ENCODE results near the gene NUCKS1.

Gene NUCKS1

DNA sequence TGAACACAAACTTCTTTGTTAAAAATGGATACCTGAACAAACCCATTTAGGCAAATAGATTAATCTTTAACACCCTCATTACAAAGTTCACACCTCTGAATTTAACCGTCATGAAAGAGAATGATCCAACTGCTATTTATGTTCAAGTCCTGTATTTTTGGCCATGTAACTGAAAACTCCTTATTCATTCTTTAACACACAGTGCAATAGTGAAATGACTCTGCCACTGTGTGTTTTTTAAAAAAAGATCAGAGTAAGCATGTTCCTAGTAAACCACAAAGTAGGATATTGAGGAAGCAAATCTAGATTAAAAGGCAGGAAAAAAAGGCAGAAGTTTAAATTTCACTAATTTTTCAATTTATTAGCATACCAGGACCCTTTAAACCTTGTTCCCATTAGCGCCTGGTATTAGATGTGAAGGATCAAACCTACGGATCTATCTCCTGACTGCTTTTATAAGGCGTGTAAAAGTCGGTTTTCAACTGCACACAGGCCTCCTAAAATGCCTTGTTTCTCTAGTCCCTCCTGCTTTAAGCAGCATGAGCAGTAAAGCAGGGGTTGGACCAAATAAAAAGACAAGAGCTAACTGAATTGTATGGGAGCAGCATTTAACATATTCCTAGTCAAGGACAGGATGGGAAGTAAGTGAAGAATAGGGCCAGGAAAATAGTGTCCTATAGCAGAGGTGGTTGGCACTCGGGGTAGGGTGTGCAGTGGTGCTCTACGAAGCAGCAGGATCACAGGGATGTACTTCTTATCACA, 33.4 kb downstream of the NUCKS1 start:
- Histone ChIP-seq H4K20me1 (ENCODE audit: insufficient read depth) (no peaks in the 10 kb centered on the region), H3K36me3 (ENCODE audit: insufficient read depth) (peaks cover 10% of the 10 kb centered on the region), H3K9ac (no peak overlapping the region), H2AFZ (ENCODE audit: low read depth) (no peak overlapping the region), H3K4me1 (ENCODE audit: low read depth, poor library complexity, severe bottlenecking) (peaks cover 4% of the 10 kb centered on the region), H3K27ac (no peak overlapping the region), H3K4me2 (no peak overlapping the region), H3K79me2 (ENCODE audit: insufficient read depth, low read depth) (no peaks in the 10 kb centered on the region), H3K4me3 (IDR thresholded peaks at IDR 0.05; ENCODE audit: insufficient read depth, low read depth, low read length) (no peak overlapping the region), H3K27me3 (ENCODE audit: insufficient read depth, low read depth) (no peaks in the 10 kb centered on the region)
- TF ChIP-seq, protein P1, sequence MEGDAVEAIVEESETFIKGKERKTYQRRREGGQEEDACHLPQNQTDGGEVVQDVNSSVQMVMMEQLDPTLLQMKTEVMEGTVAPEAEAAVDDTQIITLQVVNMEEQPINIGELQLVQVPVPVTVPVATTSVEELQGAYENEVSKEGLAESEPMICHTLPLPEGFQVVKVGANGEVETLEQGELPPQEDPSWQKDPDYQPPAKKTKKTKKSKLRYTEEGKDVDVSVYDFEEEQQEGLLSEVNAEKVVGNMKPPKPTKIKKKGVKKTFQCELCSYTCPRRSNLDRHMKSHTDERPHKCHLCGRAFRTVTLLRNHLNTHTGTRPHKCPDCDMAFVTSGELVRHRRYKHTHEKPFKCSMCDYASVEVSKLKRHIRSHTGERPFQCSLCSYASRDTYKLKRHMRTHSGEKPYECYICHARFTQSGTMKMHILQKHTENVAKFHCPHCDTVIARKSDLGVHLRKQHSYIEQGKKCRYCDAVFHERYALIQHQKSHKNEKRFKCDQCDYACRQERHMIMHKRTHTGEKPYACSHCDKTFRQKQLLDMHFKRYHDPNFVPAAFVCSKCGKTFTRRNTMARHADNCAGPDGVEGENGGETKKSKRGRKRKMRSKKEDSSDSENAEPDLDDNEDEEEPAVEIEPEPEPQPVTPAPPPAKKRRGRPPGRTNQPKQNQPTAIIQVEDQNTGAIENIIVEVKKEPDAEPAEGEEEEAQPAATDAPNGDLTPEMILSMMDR (conservative IDR thresholded peaks at IDR 0.05; ENCODE audit: low read depth, low read length), result no peak

DNA sequence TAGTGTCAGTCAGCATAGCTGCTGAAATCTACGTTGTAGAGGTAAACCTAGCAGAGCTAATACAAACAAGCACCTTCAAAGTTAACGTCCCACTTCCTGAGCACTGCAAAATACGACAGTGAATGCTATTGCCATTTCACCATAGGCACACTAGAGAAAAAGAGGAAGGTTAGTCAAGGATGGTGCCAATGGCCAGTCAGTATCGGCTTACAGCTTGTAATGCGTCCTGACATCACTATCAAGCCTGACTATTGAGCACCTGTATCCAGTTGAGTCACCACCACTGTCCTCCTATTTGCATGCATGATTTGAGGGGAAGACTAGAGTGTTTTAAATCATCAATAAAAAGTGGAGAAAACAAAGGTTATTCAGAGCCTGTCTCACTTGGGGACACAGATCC, 34.4 kb downstream of the NUCKS1 start:
- Histone ChIP-seq H3K27me3 (ENCODE audit: insufficient read depth, low read depth) (no peaks in the 10 kb centered on the region), H4K20me1 (ENCODE audit: insufficient read depth) (no peaks in the 10 kb centered on the region), H3K27ac (no peak overlapping the region), H3K4me2 (no peak overlapping the region), H3K9ac (no peak overlapping the region), H3K4me3 (IDR thresholded peaks at IDR 0.05; ENCODE audit: insufficient read depth, low read depth, low read length) (no peak overlapping the region), H3K4me1 (ENCODE audit: low read depth, poor library complexity, severe bottlenecking) (peaks cover 8% of the 10 kb centered on the region), H3K36me3 (ENCODE audit: insufficient read depth) (peaks cover 10% of the 10 kb centered on the region), H2AFZ (ENCODE audit: low read depth) (no peak overlapping the region), H3K79me2 (ENCODE audit: insufficient read depth, low read depth) (no peaks in the 10 kb centered on the region)
- TF ChIP-seq, protein P1 (conservative IDR thresholded peaks at IDR 0.05; ENCODE audit: low read depth, low read length), result no peak

DNA sequence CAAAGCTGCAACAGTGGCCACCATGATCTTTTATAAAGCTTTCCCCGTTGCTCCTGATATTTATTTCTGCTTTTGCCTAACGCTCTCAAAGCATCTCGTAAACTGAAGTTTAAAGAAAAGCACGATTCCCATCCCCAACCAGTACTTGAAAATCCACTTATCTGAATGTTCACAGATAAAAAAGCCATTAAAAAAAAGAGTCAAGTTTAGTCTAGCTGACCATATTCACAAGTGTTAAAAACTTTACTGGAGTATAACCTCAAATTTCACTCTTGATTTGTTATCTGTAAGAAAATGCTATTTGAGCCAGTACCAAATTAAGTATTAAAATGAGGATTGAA, 35.1 kb downstream of the NUCKS1 start:
- no peak overlapping the region for H3K27ac ChIP-seq

DNA sequence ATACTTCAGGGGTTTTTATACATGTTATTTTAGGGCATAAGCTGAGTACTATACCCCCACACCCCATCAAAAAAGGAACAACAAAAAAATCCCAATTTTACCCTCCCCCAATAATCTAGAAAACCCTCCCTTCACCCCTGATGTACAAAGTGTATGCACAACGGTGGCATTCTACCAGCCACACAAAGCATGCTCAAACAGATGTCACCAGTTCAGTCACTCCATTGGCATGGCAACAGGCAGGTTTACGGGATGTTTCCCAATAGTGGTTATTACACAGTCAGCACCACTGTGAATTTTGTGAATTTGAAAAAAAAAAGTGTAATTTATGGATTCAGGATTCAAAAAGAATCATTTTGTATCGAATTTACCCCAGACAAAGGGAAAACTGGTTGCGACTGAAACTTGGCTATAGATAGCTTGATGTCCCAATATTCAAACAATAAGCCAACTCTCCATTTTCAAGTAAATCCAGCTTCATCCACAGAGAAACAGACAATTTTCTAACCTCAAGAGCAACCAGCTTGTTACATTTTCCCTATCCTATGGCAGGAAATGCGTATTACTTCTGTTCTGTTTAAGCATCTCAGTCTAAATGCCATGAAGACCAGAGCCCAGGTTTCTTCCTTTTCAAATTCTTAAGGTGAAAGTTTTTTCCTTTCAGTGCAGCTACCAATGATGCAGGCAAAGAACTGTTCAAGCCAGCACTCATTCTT, 35.6 kb downstream of the NUCKS1 start:
- H4K20me1 ChIP-seq (ENCODE audit: insufficient read depth), result no peaks in the 10 kb centered on the region
- H3K4me3 ChIP-seq (IDR thresholded peaks at IDR 0.05; ENCODE audit: insufficient read depth, low read depth, low read length), result no peak overlapping the region
- H3K79me2 ChIP-seq (ENCODE audit: insufficient read depth, low read depth), result no peaks in the 10 kb centered on the region
- TF ChIP-seq, protein P1 (conservative IDR thresholded peaks at IDR 0.05; ENCODE audit: low read depth, low read length), result no peak
- no peak overlapping the region for H2AFZ ChIP-seq (ENCODE audit: low read depth)
- peaks cover 4% of the 10 kb centered on the region for H3K4me1 ChIP-seq (ENCODE audit: low read depth, poor library complexity, severe bottlenecking)
- H3K36me3 ChIP-seq (ENCODE audit: insufficient read depth), result peaks cover 7% of the 10 kb centered on the region
- H3K27me3 ChIP-seq (ENCODE audit: insufficient read depth, low read depth), result no peaks in the 10 kb centered on the region
- H3K9ac ChIP-seq, result no peak overlapping the region
- no peak overlapping the region for H3K27ac ChIP-seq
- H3K4me2 ChIP-seq, result no peak overlapping the region

More for the DNA sequence above, 35.1 kb downstream of the NUCKS1 start:
- TF ChIP-seq, protein P1 (conservative IDR thresholded peaks at IDR 0.05; ENCODE audit: low read depth, low read length), result no peak
- no peak overlapping the region for H3K9ac ChIP-seq
- no peaks in the 10 kb centered on the region for H3K79me2 ChIP-seq (ENCODE audit: insufficient read depth, low read depth)
- H3K4me1 ChIP-seq (ENCODE audit: low read depth, poor library complexity, severe bottlenecking), result peaks cover 4% of the 10 kb centered on the region
- no peaks in the 10 kb centered on the region for H4K20me1 ChIP-seq (ENCODE audit: insufficient read depth)
- H3K27me3 ChIP-seq (ENCODE audit: insufficient read depth, low read depth), result no peaks in the 10 kb centered on the region
- H2AFZ ChIP-seq (ENCODE audit: low read depth), result no peak overlapping the region
- peaks cover 10% of the 10 kb centered on the region for H3K36me3 ChIP-seq (ENCODE audit: insufficient read depth)
- no peak overlapping the region for H3K4me3 ChIP-seq (IDR thresholded peaks at IDR 0.05; ENCODE audit: insufficient read depth, low read depth, low read length)
- H3K4me2 ChIP-seq, result no peak overlapping the region
